WTC11 (cell line): ENCODE measurements around the gene OR1G1.

Source experiments
- TF ChIP-seq, protein P1 (sequence below): fragments of 200-600 bp; IDR thresholded peaks from 2 replicates; pipeline ENCODE4 v1.8.0; 2022; ENCODE audit warnings: antibody characterized with exemption
- TF ChIP-seq, protein P2 (sequence below): sonication (generic); formaldehyde crosslinking; IDR thresholded peaks from 2 replicates; pipeline ENCODE4 v1.8.1; 2022; ENCODE audit warnings: low read depth, missing genetic modification reagents, borderline replicate concordance
- TF ChIP-seq, protein P3 (sequence below): sonication (generic); formaldehyde crosslinking; IDR thresholded peaks from 2 replicates; pipeline ENCODE4 v1.8.1; 2022; ENCODE audit warnings: low read depth, mild to moderate bottlenecking, moderate library complexity, missing genetic modification reagents, borderline replicate concordance

DNA sequence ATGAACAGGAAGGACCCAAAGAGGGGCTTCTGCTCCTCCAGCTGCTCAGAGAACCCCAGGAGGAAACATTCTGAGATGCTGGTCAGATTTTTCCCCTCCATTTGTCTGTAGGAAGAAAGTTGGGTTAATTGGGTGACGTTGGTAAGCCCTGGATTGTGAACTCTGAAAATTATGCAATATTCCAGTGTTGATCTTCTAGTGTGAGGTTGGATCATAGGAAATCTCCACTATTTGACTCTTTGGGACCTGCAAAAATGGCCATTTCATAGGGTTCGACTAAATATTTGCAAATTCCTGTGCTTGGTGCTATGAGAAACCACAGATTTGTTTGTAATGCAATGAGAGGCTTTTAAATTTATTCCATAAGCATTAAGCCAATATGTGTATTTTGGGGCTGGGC is at the start of gene OR1G1:
- TF ChIP-seq, protein P1, sequence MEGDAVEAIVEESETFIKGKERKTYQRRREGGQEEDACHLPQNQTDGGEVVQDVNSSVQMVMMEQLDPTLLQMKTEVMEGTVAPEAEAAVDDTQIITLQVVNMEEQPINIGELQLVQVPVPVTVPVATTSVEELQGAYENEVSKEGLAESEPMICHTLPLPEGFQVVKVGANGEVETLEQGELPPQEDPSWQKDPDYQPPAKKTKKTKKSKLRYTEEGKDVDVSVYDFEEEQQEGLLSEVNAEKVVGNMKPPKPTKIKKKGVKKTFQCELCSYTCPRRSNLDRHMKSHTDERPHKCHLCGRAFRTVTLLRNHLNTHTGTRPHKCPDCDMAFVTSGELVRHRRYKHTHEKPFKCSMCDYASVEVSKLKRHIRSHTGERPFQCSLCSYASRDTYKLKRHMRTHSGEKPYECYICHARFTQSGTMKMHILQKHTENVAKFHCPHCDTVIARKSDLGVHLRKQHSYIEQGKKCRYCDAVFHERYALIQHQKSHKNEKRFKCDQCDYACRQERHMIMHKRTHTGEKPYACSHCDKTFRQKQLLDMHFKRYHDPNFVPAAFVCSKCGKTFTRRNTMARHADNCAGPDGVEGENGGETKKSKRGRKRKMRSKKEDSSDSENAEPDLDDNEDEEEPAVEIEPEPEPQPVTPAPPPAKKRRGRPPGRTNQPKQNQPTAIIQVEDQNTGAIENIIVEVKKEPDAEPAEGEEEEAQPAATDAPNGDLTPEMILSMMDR: no peak
- TF ChIP-seq, protein P2, sequence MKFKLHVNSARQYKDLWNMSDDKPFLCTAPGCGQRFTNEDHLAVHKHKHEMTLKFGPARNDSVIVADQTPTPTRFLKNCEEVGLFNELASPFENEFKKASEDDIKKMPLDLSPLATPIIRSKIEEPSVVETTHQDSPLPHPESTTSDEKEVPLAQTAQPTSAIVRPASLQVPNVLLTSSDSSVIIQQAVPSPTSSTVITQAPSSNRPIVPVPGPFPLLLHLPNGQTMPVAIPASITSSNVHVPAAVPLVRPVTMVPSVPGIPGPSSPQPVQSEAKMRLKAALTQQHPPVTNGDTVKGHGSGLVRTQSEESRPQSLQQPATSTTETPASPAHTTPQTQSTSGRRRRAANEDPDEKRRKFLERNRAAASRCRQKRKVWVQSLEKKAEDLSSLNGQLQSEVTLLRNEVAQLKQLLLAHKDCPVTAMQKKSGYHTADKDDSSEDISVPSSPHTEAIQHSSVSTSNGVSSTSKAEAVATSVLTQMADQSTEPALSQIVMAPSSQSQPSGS (CRISPR knock-in tag): no peak
- TF ChIP-seq, protein P3, sequence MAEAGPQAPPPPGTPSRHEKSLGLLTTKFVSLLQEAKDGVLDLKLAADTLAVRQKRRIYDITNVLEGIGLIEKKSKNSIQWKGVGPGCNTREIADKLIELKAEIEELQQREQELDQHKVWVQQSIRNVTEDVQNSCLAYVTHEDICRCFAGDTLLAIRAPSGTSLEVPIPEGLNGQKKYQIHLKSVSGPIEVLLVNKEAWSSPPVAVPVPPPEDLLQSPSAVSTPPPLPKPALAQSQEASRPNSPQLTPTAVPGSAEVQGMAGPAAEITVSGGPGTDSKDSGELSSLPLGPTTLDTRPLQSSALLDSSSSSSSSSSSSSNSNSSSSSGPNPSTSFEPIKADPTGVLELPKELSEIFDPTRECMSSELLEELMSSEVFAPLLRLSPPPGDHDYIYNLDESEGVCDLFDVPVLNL (CRISPR knock-in tag): no peak
